Urinary bladder (tissue), 4 donors: Measurements from ENCODE around the gene DENND1A. TPM values are rescaled to one million over a fixed set of nuclear protein-coding genes. Genes with fewer than 3 reads are reported as not detected.
"Not testable (repeated sequence)": the region's sequence is repeated elsewhere in the genome, so short reads cannot be mapped to it uniquely, and the experiment has no call there.

Source experiments
- DNase-seq: peaks from one replicate; pipeline ENCODE4 v3.0.0-alpha.2; 2015; ENCODE audit errors: extremely low spot score
- H3K27ac ChIP-seq: one replicate; pipeline ENCODE4 v1.5.1; 2013; ENCODE audit warnings: low read depth, mild to moderate bottlenecking, moderate library complexity
- H3K36me3 ChIP-seq: one replicate; pipeline ENCODE4 v1.6.1; 2013; ENCODE audit warnings: mild to moderate bottlenecking, moderate library complexity; ENCODE audit not compliant: insufficient read depth
- H3K4me1 ChIP-seq: one replicate; pipeline ENCODE4 v1.6.1; 2013; ENCODE audit warnings: mild to moderate bottlenecking, moderate library complexity; ENCODE audit not compliant: insufficient read depth
- H3K4me3 ChIP-seq: one replicate; pipeline ENCODE4 v1.5.1; 2013; ENCODE audit warnings: low read depth, low read length
- WGBS: extraction: QIAGEN DNeasy Blood & Tissue Kit; methylation state at CpG from one replicate; pipeline ENCODE4 v1.1.7; 2013; 5-methylcytosine and 5-hydroxymethylcytosine counted together
- polyA plus RNA-seq: library from polyadenylated mRNA; stranded (reverse); fragments of 200-250 nt; gene quantifications from one replicate; pipeline ENCODE4 v1.2.3, GENCODE V29; 2013
- total RNA-seq: library from RNA; depleted of rRNA; stranded (reverse); fragments of >200 nt; gene quantifications from one replicate; pipeline ENCODE4 v1.2.3, GENCODE V29; 2014
- donor health status: healthy with polysubstance abuse.
- donor health status: healthy.

Gene DENND1A
- total and polyA plus RNA-seq, 2 donors = 14.8 to 20.2 TPM

- no peak for DNase-seq
- 77% methylated on average over 8 of the region's 8 CpGs for WGBS
- Histone ChIP-seq H3K4me3 (no peak overlapping the region), H3K27ac (no peak overlapping the region), H3K36me3 (no peaks in the 10 kb centered on the region), H3K4me1 (no peaks in the 10 kb centered on the region)
These were observed 11.0 kb upstream of the DENND1A start for GRCh38 chr9:123940721-123941523.

GRCh38 chr9:123938401-123938800 is 8.5 kb upstream of the DENND1A start:
- WGBS = 86% methylated on average over 5 of the region's 5 CpGs
- no peak overlapping the region for H3K27ac ChIP-seq
- no peak for DNase-seq
- no peaks in the 10 kb centered on the region for H3K36me3 ChIP-seq
- no peak overlapping the region for H3K4me3 ChIP-seq
- no peaks in the 10 kb centered on the region for H3K4me1 ChIP-seq

DNA sequence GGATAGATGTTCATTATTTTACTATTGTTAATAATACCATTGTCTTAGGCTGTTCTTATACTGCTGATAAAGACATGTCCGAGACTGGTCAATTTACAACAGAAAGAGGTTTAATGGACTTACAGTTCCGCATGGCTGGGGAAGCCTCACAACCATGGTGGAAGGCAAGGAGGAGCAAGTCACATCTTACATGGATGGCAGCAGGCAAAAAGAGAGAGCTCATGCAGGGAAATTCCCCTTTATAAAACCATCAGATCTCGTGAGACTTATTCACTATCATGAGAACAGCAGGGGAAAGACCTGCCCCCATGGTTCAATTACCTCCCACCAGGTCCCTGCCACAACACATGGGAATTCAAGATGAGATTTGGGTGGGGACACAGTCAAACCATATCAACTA is 6.6 kb upstream of the DENND1A start:
- H3K36me3 ChIP-seq, DNase-seq, H3K4me1 ChIP-seq, H3K4me3 ChIP-seq, H3K27ac ChIP-seq: not testable (repeated sequence)
- WGBS = 80% methylated on average over 3 of the region's 3 CpGs

- H3K4me3 ChIP-seq = no peak overlapping the region
- no peak overlapping the region for H3K27ac ChIP-seq
- no peaks in the 10 kb centered on the region for H3K4me1 ChIP-seq
- H3K36me3 ChIP-seq = no peaks in the 10 kb centered on the region
- no peak for DNase-seq
- 57% methylated on average over 5 of the region's 5 CpGs for WGBS
These were observed 3.7 kb upstream of the DENND1A start for GRCh38 chr9:123933440-123934212.

DNA sequence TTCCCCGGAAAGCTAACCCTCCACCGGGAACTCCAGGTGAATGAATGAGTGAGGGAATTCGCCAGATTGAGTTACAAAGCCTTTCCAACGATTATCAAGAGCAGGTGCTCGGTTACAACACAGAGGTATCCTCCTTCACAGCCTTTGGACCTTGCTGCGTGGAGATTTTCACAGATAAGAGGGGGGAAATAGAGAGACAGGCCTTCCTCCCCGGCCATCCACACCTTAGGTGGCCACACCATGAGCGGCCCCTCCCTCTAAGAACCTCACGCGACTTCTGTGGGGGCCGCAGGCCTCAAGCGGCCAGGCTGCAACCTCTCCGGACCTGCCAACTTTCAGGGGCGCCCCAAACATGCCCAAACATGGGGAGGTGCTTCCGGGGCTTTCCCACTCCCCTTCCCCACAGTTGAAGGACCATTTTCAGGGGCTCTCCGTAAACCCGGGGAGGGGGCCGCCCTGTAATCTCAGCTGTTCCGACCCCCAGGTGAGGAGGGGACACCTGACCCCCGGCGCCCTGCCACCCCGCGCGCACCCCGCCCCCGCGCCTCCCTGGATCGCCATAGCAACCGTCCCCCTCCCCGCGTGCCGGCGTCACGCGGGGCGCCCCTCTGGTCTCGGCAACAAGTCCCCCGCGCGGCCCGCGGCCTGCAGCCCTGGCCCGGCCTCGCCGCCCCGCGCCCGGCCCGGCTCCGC is 603 bp downstream of the DENND1A start:
- no peak overlapping the region for H3K27ac ChIP-seq
- 3% methylated on average over 50 of the region's 50 CpGs for WGBS

GRCh38 chr9:123928533-123929176 is 1.3 kb downstream of the DENND1A start:
- Histone ChIP-seq H3K27ac (no peak overlapping the region), H3K4me3 (peak overlapping the region; percentile 99), H3K36me3 (no peaks in the 10 kb centered on the region), H3K4me1 (peaks cover 3% of the 10 kb centered on the region)
- no peak for DNase-seq
- 49% methylated on average over 6 of the region's 6 CpGs for WGBS

More for the DNA sequence above, 603 bp downstream of the DENND1A start:
- Histone ChIP-seq H3K4me3 (peak overlapping the region; percentile 99), H3K4me1 (peaks cover 3% of the 10 kb centered on the region), H3K36me3 (no peaks in the 10 kb centered on the region)
- no peak for DNase-seq

GRCh38 chr9:123927625-123928532 is 2.0 kb downstream of the DENND1A start:
- no peak for DNase-seq
- Histone ChIP-seq H3K27ac (no peak overlapping the region), H3K36me3 (no peaks in the 10 kb centered on the region), H3K4me1 (peaks cover 3% of the 10 kb centered on the region), H3K4me3 (no peak overlapping the region)
- 76% methylated on average over 5 of the region's 5 CpGs for WGBS

DNA sequence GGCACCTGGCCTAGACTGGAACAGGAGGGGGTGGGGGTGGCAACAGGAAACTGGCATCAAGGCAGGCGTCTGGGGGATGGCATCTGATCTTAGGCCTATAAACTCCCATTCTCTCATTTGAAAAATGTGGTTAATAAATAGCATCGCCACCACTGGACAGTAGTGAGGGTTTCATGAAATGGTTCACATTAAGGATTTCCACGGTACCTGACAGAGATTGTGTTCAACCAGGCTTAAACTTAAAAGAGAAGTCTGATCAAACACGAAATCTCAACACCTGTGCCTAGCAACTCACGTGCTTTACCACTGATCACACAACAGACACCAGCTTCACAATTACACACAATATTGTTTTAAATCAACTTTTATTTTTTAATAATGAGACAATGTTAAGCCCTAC is 3.0 kb downstream of the DENND1A start:
- H3K4me1 ChIP-seq = peaks cover 3% of the 10 kb centered on the region
- H3K4me3 ChIP-seq = no peak overlapping the region
- 96% methylated on average over 5 of the region's 5 CpGs for WGBS
- DNase-seq = no peak
- H3K36me3 ChIP-seq = no peaks in the 10 kb centered on the region
- no peak overlapping the region for H3K27ac ChIP-seq

GRCh38 chr9:123925819-123926218 is 4.1 kb downstream of the DENND1A start:
- Histone ChIP-seq H3K36me3 (no peaks in the 10 kb centered on the region), H3K4me3 (no peak overlapping the region), H3K4me1 (peaks cover 3% of the 10 kb centered on the region), H3K27ac (no peak overlapping the region)
- DNase-seq = no peak
- 70% methylated on average over 2 of the region's 2 CpGs for WGBS

GRCh38 chr9:123925161-123925560 is 4.8 kb downstream of the DENND1A start:
- WGBS = 95% methylated on average over 3 of the region's 3 CpGs
- peaks cover 3% of the 10 kb centered on the region for H3K4me1 ChIP-seq
- no peak overlapping the region for H3K27ac ChIP-seq
- no peak overlapping the region for H3K4me3 ChIP-seq
- DNase-seq = no peak
- H3K36me3 ChIP-seq = no peaks in the 10 kb centered on the region

GRCh38 chr9:123924727-123925126 is 5.2 kb downstream of the DENND1A start:
- Histone ChIP-seq H3K27ac (no peak overlapping the region), H3K4me3 (no peak overlapping the region), H3K4me1 (peaks cover 3% of the 10 kb centered on the region), H3K36me3 (no peaks in the 10 kb centered on the region)
- WGBS = 93% methylated on average over 5 of the region's 5 CpGs
- no peak for DNase-seq

DNA sequence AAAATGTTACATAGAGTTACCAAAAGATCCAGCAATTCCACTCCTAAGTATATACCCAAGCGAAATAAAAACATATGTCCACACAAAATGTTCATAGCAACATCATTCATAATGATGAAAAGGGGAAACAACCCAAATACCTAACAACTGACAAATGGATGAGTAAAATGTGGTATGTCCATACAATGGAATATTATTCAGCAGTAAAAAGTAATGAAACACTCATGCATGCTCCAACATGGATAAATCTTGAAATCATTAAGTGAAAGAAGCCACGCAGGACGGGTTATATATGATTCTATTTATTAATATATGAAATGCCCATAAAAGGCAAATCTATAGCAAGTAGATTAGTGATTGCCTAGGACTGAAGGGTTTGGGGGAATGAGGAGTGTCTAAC is 6.0 kb downstream of the DENND1A start:
- no peak overlapping the region for H3K27ac ChIP-seq
- H3K36me3 ChIP-seq = no peaks in the 10 kb centered on the region
- H3K4me1 ChIP-seq = peaks cover 3% of the 10 kb centered on the region
- WGBS = 88% methylated on average over 3 of the region's 3 CpGs
- DNase-seq = no peak
- no peak overlapping the region for H3K4me3 ChIP-seq
